Kidney glomerular epithelial cell (primary cell): ENCODE measurements around the gene CDK6.

Experiments
- DNase-seq: peaks from one replicate; lab custom pipeline; 2025; lab: John Stamatoyannopoulos, UW

Gene CDK6

GRCh38 chr7:92708111-92709042 lies 128.0 kb downstream of the CDK6 start:
- DNase-seq: no peak

DNA sequence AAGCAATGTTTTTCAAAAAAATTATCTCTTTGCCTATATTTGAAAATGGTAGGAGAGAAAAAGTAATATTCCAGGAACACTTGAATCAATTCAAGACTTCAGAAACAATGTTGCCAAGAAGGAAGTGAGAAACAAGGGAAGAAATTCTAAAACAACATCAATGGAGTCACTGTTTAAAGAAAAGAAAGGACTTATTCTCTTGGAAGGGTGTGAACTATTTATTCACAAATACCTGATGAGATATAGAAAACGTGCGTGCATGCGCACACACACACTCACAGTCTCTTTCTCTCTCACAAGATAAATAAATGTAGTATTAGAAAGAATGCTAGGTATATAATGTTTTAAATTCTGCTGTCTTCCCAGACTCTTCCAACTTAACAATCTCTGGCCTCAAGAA lies 128.9 kb downstream of the CDK6 start:
- no peak for DNase-seq

DNA sequence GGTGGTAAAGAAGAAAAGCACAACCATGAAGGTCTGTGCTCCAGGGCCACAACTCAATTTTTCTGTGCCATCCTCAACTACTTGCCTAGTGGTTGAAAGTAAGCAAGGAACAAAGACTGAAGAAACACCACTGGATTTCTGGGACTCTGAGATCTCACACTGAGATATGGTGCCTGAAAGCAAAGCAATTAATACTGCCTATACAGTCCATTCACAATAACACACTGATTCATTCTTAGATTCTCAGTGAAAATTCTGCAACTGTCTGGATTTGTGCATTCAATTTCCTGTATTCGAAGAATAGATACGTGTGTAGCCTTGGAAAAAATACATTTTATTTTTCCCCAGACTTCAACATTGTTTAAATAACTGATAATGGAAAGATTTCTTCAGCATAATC lies 129.8 kb downstream of the CDK6 start:
- DNase-seq: no peak

DNA sequence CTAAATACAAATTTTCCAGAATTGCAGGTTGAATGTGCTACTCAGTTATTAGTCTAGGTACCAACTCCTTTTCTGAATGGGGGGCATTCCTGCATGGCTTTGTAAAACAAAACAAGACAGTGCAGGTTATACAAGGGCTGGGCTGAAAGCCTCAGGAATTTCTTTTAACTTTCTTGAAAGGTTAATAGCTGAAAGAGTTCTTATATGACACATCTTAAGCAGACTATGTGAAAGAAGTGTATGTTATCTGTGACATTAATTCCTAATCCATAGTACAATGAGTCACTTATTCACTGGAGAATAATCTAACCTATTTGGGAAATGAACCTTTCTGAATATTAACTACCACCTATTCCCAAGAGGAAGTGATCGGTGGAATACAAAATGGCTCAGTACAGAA lies 130.5 kb downstream of the CDK6 start:
- no peak for DNase-seq

DNA sequence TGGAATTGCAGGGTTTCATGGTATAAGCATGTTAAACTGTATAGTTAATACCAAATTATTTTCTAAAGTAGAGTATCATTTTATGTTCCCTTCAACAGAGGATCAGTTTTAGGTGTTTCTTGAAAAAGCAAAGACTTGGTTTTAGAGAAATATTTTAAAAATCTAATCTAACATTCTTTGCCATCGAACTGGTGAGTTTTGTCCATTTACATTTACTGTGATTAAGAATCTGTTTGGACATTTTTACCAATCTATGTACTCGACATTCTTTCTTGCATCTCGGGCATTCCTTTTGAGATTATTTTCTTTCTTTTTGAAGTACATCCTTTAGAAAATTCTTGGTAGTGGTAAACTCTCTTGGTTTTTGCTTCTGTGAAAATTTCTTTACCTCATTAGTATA lies 131.5 kb downstream of the CDK6 start:
- no peak for DNase-seq

- no peak for DNase-seq
These were observed 133.8 kb downstream of the CDK6 start for GRCh38 chr7:92702535-92702934.

GRCh38 chr7:92699966-92700514 lies 136.3 kb downstream of the CDK6 start:
- no peak for DNase-seq

GRCh38 chr7:92699560-92699959 lies 136.8 kb downstream of the CDK6 start:
- DNase-seq: no peak

DNA sequence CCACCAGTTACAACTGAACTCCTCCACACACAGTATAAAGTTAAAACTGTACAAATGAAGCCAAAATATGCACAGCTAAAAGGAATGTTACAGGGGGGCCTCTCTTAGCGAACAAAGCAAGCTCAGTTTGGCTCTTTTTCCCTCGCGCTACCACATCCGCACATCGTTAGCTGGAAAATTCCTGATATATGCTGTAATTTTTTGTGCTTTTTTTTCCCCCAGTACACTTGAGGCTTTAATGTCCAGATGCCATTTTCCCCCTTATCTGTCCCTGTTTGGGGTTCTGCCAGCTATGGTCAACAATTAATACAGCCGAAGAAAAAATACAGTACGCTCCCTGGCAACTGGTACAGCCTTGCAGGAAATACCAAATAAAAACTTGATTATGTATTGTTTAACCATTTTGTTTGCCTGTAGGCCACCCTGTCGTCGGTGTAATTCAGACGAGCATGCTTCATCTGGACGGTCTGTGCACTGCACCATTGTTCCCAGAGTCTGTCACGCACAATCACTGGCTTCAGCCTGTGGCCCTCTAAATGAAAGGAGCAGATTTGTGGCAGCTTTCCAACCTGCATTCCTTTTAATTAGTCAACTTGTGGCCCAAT lies 138.0 kb downstream of the CDK6 start:
- DNase-seq: peak; percentile 96

- DNase-seq: no peak
These were observed 139.0 kb downstream of the CDK6 start for GRCh38 chr7:92697414-92697813.

DNA sequence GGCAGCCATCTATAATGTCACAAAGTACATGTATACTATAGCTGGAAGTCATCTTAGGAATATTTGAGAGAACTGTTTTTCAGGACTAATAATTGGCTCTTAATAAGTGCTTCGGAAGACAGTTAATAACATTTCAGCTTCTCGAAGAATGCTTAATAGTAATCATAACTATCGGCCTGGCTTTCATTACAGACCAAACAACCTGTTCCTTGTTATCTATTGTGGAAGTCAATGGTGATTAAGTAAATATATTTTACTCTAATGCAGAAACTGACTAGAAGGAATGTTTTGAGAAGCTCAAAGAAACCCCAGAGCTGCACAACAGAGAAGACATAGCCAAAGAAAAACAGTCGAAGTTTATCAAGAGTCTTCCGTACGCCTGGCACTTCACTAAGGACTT lies 139.4 kb downstream of the CDK6 start:
- DNase-seq: no peak

DNA sequence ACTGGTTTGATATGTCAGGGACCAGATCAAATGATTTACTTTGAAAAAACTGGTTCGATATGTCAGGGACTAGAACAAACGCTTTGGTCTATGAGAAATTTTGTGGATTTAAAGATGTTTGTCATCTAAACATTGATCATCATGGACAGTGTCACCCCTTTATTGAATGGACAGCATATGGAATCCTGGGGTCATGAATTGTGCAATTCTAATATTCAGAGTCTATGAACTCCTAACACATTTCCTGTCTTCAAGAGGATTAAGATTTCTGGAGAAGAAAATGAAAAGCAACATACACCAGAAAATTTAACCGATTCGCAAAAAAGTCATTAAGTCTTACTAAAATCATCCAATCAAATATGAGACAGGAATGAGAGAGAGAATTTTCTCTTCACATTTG lies 139.8 kb downstream of the CDK6 start:
- no peak for DNase-seq

GRCh38 chr7:92695308-92696261 lies 140.8 kb downstream of the CDK6 start:
- peak; percentile 88 for DNase-seq

GRCh38 chr7:92694211-92694610 lies 142.2 kb downstream of the CDK6 start:
- DNase-seq: no peak

DNA sequence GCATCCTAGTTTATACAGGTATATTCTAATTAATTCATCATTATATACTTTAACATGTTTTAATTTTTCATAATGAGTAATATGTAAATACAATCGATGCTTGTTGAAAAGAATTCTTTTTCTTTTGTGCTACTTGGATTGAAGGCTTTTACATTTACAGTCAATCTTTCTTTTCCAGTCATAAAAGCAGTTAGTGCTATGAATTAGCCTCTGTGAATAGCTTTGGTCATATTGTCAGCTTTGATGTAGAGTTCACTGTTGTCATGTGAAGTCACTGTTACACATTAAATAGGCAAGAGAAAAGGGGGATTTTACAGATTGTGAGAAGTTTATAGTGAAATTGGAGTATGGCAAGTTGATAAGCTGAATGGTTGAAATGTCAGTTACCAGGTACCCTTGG lies 142.9 kb downstream of the CDK6 start:
- DNase-seq: no peak

- no peak for DNase-seq
These were observed 144.8 kb downstream of the CDK6 start for GRCh38 chr7:92691578-92691977.

GRCh38 chr7:92685136-92686042 lies 151.0 kb downstream of the CDK6 start:
- no peak for DNase-seq

DNA sequence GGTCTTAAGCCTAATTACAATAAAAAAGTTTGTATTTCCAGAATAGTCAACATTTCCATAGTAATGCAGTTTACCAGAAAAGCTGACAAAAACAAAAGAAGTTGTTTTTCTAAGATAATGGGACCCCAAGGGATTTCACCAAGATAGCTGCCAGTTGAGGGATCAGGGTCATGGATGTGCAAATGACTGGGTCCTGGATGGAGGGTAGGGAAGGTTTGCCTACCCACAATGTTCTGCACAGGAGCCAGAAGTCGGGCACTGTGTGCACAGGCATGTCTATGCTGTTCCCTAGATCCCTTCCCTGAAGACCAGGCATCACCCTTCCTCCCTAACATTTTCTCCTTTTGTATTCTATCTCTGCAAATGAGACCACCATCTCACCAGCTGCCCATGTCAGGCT lies 152.1 kb downstream of the CDK6 start:
- DNase-seq: no peak

DNA sequence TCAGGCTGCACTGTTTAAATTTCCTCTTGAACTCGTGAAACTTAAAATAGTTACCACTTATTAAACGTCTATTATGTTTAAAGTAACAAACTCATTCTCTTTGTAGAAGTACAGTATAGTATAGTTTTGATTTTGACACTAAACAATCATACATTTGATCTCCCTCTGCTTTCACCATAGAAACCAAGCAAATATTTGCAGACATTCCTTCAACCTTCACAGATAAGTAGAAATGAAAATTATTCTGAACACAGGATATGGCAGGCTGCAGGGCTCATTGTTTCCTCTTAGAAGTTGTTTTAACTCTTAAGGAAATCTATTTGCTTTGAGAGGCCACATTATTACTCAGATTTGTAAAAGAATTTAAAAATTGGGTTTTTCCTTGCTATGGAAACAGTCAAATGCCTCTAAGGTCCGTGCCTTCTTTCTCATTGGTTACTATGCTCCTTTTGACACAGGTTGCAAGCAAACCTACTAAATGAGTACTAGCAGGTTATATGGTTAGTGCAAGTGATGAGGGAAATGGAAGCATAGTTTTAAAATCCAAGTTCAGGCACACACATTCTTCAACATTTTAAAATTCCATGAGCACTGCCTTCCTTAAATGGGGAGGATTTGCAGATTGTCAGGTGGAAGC lies 153.4 kb downstream of the CDK6 start:
- no peak for DNase-seq

- DNase-seq: no peak
These were observed 154.0 kb downstream of the CDK6 start for GRCh38 chr7:92682330-92682729.

GRCh38 chr7:92681633-92682032 lies 154.7 kb downstream of the CDK6 start:
- DNase-seq: no peak
